BLaER1 (cell line): ENCODE measurements around the gene CBX7.

Experiments used
- H3K27ac ChIP-seq: shearing (Covaris generic); formaldehyde crosslinking; 2 replicates; pipeline ENCODE4 v1.8.1; 2022
- H3K27me3 ChIP-seq: shearing (Covaris generic); formaldehyde crosslinking; 2 replicates; pipeline ENCODE4 v1.8.1; 2022
- H3K36me3 ChIP-seq: shearing (Covaris generic); formaldehyde crosslinking; 2 replicates; pipeline ENCODE4 v1.8.1; 2022
- H3K4me1 ChIP-seq: shearing (Covaris generic); formaldehyde crosslinking; 2 replicates; pipeline ENCODE4 v1.8.1; 2022
- H3K4me2 ChIP-seq: shearing (Covaris generic); formaldehyde crosslinking; 2 replicates; pipeline ENCODE4 v1.8.1; 2022
- H3K4me3 ChIP-seq: shearing (Covaris generic); formaldehyde crosslinking; 2 replicates; pipeline ENCODE4 v1.8.1; 2022
- H3K9ac ChIP-seq: shearing (Covaris generic); formaldehyde crosslinking; 2 replicates; pipeline ENCODE4 v1.8.1; 2022
- H3K9me3 ChIP-seq: shearing (Covaris generic); formaldehyde crosslinking; 2 replicates; pipeline ENCODE4 v1.8.1; 2022
- H4K20me1 ChIP-seq: shearing (Covaris generic); formaldehyde crosslinking; 2 replicates; pipeline ENCODE4 v1.8.1; 2022
- Cebpa-rat ChIP-seq: shearing (Covaris generic); IDR thresholded peaks from 2 replicates; pipeline ENCODE4 v1.8.1; 2022

Gene CBX7

GRCh38 chr22:39181356-39181755 is 28.9 kb upstream of the CBX7 start:
- no peak overlapping the region for H3K27ac ChIP-seq
- TF ChIP-seq Cebpa-rat, result no peak
- H3K4me3 ChIP-seq, result no peak overlapping the region
- no peaks in the 10 kb centered on the region for H3K36me3 ChIP-seq
- no peak overlapping the region for H3K4me2 ChIP-seq
- H3K27me3 ChIP-seq, result no peaks in the 10 kb centered on the region
- peaks cover 12% of the 10 kb centered on the region for H3K9me3 ChIP-seq
- H3K9ac ChIP-seq, result no peak overlapping the region
- H3K4me1 ChIP-seq, result no peaks in the 10 kb centered on the region
- no peaks in the 10 kb centered on the region for H4K20me1 ChIP-seq

DNA sequence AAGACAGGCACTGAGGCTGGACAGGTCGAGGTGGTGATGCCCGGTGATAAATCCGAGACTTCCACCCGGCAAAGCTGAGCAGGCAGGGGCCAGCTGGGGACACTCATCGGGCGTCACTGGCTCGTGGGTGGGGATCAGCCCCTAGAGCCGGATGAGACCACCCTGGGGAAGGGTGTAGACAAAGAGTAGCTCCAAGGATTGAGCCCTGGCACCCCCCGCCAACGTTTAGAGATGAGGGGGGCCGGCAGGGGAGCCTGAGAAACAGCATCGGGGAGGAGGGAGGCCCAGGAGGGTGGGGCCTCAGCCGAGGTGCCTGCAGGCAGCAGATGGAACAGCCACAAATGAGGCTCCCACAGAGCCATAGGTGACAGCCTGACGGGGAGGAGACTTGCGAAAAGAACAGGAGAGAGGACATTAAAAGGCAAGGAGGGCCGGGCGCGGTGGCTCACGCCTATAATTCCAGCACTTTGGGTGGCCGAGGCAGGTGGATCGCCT is 27.4 kb upstream of the CBX7 start:
- Histone ChIP-seq H3K9me3 (peaks cover 8% of the 10 kb centered on the region), H3K4me1 (peaks cover 3% of the 10 kb centered on the region), H3K27ac (no peak overlapping the region), H3K27me3 (no peaks in the 10 kb centered on the region), H4K20me1 (no peaks in the 10 kb centered on the region), H3K36me3 (no peaks in the 10 kb centered on the region), H3K9ac (no peak overlapping the region), H3K4me3 (no peak overlapping the region), H3K4me2 (no peak overlapping the region)
- TF ChIP-seq Cebpa-rat, result no peak

DNA sequence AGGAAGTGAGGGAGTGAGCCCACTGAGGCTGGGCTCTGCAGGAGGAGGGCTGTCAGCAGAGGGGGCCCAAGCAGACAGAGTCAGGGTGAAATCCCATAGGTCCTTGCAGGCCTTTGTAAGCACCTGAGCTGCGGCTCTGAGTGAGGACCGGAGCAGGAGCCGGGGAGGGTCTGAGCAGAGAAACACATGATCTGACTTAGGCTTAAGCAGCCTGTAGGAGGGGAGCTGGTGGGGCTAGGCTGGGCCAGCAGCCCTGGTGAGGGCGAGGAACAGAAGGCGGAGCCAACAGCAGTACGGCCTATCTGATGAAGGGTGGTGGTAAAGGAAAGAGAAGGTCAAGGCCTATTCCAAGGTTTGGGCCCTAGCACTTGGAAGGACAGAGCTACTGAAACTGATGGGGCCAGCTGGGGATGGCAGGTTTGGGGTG is 26.9 kb upstream of the CBX7 start:
- Histone ChIP-seq H3K27me3 (no peaks in the 10 kb centered on the region), H3K36me3 (no peaks in the 10 kb centered on the region), H3K4me3 (no peak overlapping the region), H3K4me2 (no peak overlapping the region), H4K20me1 (no peaks in the 10 kb centered on the region), H3K9me3 (peaks cover 8% of the 10 kb centered on the region), H3K27ac (no peak overlapping the region), H3K9ac (no peak overlapping the region), H3K4me1 (peaks cover 8% of the 10 kb centered on the region)
- no peak for TF ChIP-seq Cebpa-rat

DNA sequence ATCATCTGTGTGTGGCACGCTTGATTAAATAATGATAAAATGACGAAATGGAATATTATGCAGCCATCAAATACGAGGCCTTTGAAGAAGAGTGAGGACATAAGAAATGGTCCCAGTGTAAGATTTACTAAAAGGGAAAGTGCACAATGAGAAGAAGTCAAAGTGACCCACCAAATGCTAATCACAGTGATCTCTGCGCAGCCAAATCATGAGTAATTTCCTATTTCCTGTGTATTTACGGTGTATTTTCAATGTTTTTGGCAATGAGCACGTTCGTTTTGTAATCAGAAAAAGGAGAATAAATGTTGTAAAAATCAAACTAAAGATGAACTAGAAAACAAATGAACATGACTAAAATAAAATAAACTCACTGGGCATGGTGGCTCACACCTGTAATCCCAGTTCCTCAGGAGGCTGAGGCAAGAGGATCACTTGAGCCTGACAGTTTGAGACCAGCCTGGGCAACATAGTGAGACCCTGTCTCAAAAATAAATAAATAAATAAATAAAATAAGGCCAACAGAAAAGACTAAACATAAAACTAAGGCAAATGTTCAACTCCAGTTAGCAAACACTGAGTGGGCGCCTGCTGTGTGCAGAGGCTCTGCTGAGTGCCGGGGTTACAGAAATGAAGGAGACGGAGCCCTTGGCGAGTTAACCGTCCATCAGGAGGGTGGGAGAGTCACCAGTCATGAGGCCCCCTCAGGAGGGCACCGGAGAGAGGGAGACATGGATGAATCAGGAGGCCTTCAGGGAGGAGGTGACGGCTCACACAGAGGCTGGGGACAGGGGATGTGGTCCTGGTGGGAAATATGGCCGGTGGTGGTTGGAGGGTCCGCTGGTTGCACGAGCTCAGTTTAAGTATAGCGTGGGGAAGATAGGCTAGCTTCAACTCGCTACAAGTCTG is 26.0 kb upstream of the CBX7 start:
- no peak overlapping the region for H3K4me3 ChIP-seq
- H3K27me3 ChIP-seq, result no peaks in the 10 kb centered on the region
- no peaks in the 10 kb centered on the region for H4K20me1 ChIP-seq
- no peak for TF ChIP-seq Cebpa-rat
- H3K9ac ChIP-seq, result no peak overlapping the region
- no peaks in the 10 kb centered on the region for H3K36me3 ChIP-seq
- H3K4me1 ChIP-seq, result peaks cover 17% of the 10 kb centered on the region
- H3K27ac ChIP-seq, result no peak overlapping the region
- no peak overlapping the region for H3K4me2 ChIP-seq
- peaks cover 8% of the 10 kb centered on the region for H3K9me3 ChIP-seq

- peaks cover 8% of the 10 kb centered on the region for H3K9me3 ChIP-seq
- no peak overlapping the region for H3K27ac ChIP-seq
- no peaks in the 10 kb centered on the region for H3K36me3 ChIP-seq
- no peak overlapping the region for H3K4me3 ChIP-seq
- no peaks in the 10 kb centered on the region for H4K20me1 ChIP-seq
- H3K9ac ChIP-seq, result no peak overlapping the region
- TF ChIP-seq Cebpa-rat, result no peak
- H3K27me3 ChIP-seq, result no peaks in the 10 kb centered on the region
- peaks cover 18% of the 10 kb centered on the region for H3K4me1 ChIP-seq
- no peak overlapping the region for H3K4me2 ChIP-seq
Measured at GRCh38 chr22:39177791-39178190, 25.3 kb upstream of the CBX7 start.

GRCh38 chr22:39177456-39177775 is 24.9 kb upstream of the CBX7 start:
- peaks cover 18% of the 10 kb centered on the region for H3K4me1 ChIP-seq
- H3K9me3 ChIP-seq, result peaks cover 8% of the 10 kb centered on the region
- H4K20me1 ChIP-seq, result no peaks in the 10 kb centered on the region
- TF ChIP-seq Cebpa-rat, result no peak
- no peaks in the 10 kb centered on the region for H3K36me3 ChIP-seq
- no peaks in the 10 kb centered on the region for H3K27me3 ChIP-seq
- H3K4me3 ChIP-seq, result no peak overlapping the region
- no peak overlapping the region for H3K4me2 ChIP-seq
- H3K9ac ChIP-seq, result no peak overlapping the region
- H3K27ac ChIP-seq, result no peak overlapping the region

- Histone ChIP-seq H3K4me1 (peaks cover 18% of the 10 kb centered on the region), H3K4me2 (no peak overlapping the region), H3K9me3 (peaks cover 5% of the 10 kb centered on the region), H3K36me3 (no peaks in the 10 kb centered on the region), H3K27me3 (no peaks in the 10 kb centered on the region), H3K27ac (no peak overlapping the region), H3K4me3 (no peak overlapping the region), H4K20me1 (no peaks in the 10 kb centered on the region), H3K9ac (no peak overlapping the region)
- no peak for TF ChIP-seq Cebpa-rat
Measured at GRCh38 chr22:39176714-39177455, 24.4 kb upstream of the CBX7 start.

- H3K9ac ChIP-seq, result no peak overlapping the region
- peaks cover 24% of the 10 kb centered on the region for H3K4me1 ChIP-seq
- no peaks in the 10 kb centered on the region for H4K20me1 ChIP-seq
- no peak for TF ChIP-seq Cebpa-rat
- no peaks in the 10 kb centered on the region for H3K9me3 ChIP-seq
- H3K4me3 ChIP-seq, result no peak overlapping the region
- no peak overlapping the region for H3K4me2 ChIP-seq
- no peaks in the 10 kb centered on the region for H3K36me3 ChIP-seq
- no peaks in the 10 kb centered on the region for H3K27me3 ChIP-seq
- no peak overlapping the region for H3K27ac ChIP-seq
Measured at GRCh38 chr22:39176143-39176713, 23.7 kb upstream of the CBX7 start.

- H4K20me1 ChIP-seq, result no peaks in the 10 kb centered on the region
- H3K27me3 ChIP-seq, result no peaks in the 10 kb centered on the region
- no peak for TF ChIP-seq Cebpa-rat
- no peak overlapping the region for H3K4me3 ChIP-seq
- H3K9me3 ChIP-seq, result no peaks in the 10 kb centered on the region
- H3K27ac ChIP-seq, result no peak overlapping the region
- H3K4me2 ChIP-seq, result no peak overlapping the region
- peaks cover 30% of the 10 kb centered on the region for H3K4me1 ChIP-seq
- no peak overlapping the region for H3K9ac ChIP-seq
- H3K36me3 ChIP-seq, result no peaks in the 10 kb centered on the region
Measured at GRCh38 chr22:39175353-39176142, 23.1 kb upstream of the CBX7 start.
